Suprapubic skin (tissue), 4 donors: Measurements from ENCODE around the gene SLC25A10. TPM values are rescaled to one million over a fixed set of nuclear protein-coding genes. Genes with fewer than 3 reads are reported as not detected.
"Not testable (repeated sequence)": the region's sequence is repeated elsewhere in the genome, so short reads cannot be mapped to it uniquely, and the experiment has no call there.

Experiments used
- DNase-seq, 2 donors: peaks; one replicate each; pipeline ENCODE4 v3.0.0-alpha.2; 2019; ENCODE audit warnings: low spot score in 2 of 2
- H3K27ac ChIP-seq: fragments of 200-600 bp; sonication (generic); one replicate; pipeline ENCODE4 v1.5.1; 2019
- H3K27me3 ChIP-seq: fragments of 200-600 bp; sonication (generic); one replicate; pipeline ENCODE4 v1.5.1; 2019
- H3K36me3 ChIP-seq: fragments of 200-600 bp; sonication (generic); one replicate; pipeline ENCODE4 v1.5.1; 2019
- H3K4me1 ChIP-seq: fragments of 200-600 bp; sonication (generic); one replicate; pipeline ENCODE4 v1.5.1; 2019
- H3K4me3 ChIP-seq: fragments of 200-600 bp; sonication (generic); one replicate; pipeline ENCODE4 v1.5.1; 2019; ENCODE audit warnings: mild to moderate bottlenecking
- H3K9me3 ChIP-seq: fragments of 200-600 bp; sonication (generic); one replicate; pipeline ENCODE4 v1.5.1; 2019
- EP300 ChIP-seq: sonication (generic); formaldehyde crosslinking; IDR thresholded peaks from one replicate; pipeline ENCODE4 v1.6.1; 2017; ENCODE audit warnings: antibody characterized with exemption
- POLR2A ChIP-seq, 2 donors: fragments of 450-650 bp; IDR thresholded peaks; one replicate each; pipeline ENCODE4 v1.6.1; 2017; ENCODE audit warnings: antibody characterized with exemption in 2 of 2, mild to moderate bottlenecking in 2 of 2, moderate library complexity in 2 of 2
- POLR2AphosphoS5 ChIP-seq, 3 donors: sonication (generic); formaldehyde crosslinking; IDR thresholded peaks; one replicate each; pipeline ENCODE4 v1.6.1; 2017; ENCODE audit warnings: antibody characterized with exemption in 3 of 3
- WGBS: methylation state at CpG from one replicate; pipeline ENCODE4 v1.1.5; 2018; 5-methylcytosine and 5-hydroxymethylcytosine counted together
- total RNA-seq, 4 donors: library from RNA; depleted of rRNA; stranded (reverse); fragments of >200 nt; gene quantifications; one replicate each; pipeline ENCODE4 v1.1.0, GENCODE V29; 2016
- TF ChIP-seq, protein P1 (sequence below), 2 donors: fragments of 200-600 bp in 1 of 2; fragments of 450-650 bp in 1 of 2; sonication (generic) in 1 of 2; IDR thresholded peaks; one replicate each; pipeline ENCODE4 v1.5.1; 2016 to 2019; ENCODE audit warnings: antibody characterized with exemption in 2 of 2, mild to moderate bottlenecking in 1 of 2, moderate library complexity in 1 of 2

SLC25A10 gene
- total RNA-seq, 4 donors from 2014 or later: 14.1 to 32.0 (median 16.9) TPM

GRCh38 chr17:81738801-81739393, 26.8 kb downstream of the SLC25A10 start:
- Histone ChIP-seq H3K36me3 (no peaks in the 10 kb centered on the region), H3K27me3 (peaks cover 10% of the 10 kb centered on the region), H3K4me3 (no peak overlapping the region), H3K27ac (no peak overlapping the region), H3K4me1 (peaks cover 26% of the 10 kb centered on the region), H3K9me3 (no peaks in the 10 kb centered on the region)
- no peak for DNase-seq
- TF ChIP-seq, protein P1, sequence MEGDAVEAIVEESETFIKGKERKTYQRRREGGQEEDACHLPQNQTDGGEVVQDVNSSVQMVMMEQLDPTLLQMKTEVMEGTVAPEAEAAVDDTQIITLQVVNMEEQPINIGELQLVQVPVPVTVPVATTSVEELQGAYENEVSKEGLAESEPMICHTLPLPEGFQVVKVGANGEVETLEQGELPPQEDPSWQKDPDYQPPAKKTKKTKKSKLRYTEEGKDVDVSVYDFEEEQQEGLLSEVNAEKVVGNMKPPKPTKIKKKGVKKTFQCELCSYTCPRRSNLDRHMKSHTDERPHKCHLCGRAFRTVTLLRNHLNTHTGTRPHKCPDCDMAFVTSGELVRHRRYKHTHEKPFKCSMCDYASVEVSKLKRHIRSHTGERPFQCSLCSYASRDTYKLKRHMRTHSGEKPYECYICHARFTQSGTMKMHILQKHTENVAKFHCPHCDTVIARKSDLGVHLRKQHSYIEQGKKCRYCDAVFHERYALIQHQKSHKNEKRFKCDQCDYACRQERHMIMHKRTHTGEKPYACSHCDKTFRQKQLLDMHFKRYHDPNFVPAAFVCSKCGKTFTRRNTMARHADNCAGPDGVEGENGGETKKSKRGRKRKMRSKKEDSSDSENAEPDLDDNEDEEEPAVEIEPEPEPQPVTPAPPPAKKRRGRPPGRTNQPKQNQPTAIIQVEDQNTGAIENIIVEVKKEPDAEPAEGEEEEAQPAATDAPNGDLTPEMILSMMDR (IDR thresholded peaks at IDR 0.05): no peak
- TF ChIP-seq EP300 (no peak), POLR2A (IDR thresholded peaks at IDR 0.05) (no peak), POLR2AphosphoS5 (IDR thresholded peaks at IDR 0.05) (no peak)
- WGBS: 88% methylated on average over 20 of the region's 27 CpGs

- H3K27me3 ChIP-seq, H3K36me3 ChIP-seq, DNase-seq, H3K27ac ChIP-seq, H3K9me3 ChIP-seq, H3K4me3 ChIP-seq: not testable (repeated sequence)
- WGBS: 91% methylated on average over 8 of the region's 8 CpGs
- H3K4me1 ChIP-seq: peaks cover 19% of the 10 kb centered on the region
These were observed 27.5 kb downstream of the SLC25A10 start for GRCh38 chr17:81739593-81739992.

GRCh38 chr17:81740395-81740961, 28.4 kb downstream of the SLC25A10 start:
- no peaks in the 10 kb centered on the region for H3K36me3 ChIP-seq
- no peaks in the 10 kb centered on the region for H3K9me3 ChIP-seq
- TF ChIP-seq POLR2AphosphoS5 (IDR thresholded peaks at IDR 0.05) (no peak), POLR2A (IDR thresholded peaks at IDR 0.05) (no peak), EP300 (no peak)
- TF ChIP-seq, protein P1 (IDR thresholded peaks at IDR 0.05): no peak
- DNase-seq: peak in 1 of 2 donors; percentile 62
- H3K27ac ChIP-seq: no peak overlapping the region
- H3K4me3 ChIP-seq: no peak overlapping the region
- peaks cover 10% of the 10 kb centered on the region for H3K27me3 ChIP-seq
- H3K4me1 ChIP-seq: peaks cover 11% of the 10 kb centered on the region
- 65% methylated on average over 27 of the region's 28 CpGs for WGBS

DNA sequence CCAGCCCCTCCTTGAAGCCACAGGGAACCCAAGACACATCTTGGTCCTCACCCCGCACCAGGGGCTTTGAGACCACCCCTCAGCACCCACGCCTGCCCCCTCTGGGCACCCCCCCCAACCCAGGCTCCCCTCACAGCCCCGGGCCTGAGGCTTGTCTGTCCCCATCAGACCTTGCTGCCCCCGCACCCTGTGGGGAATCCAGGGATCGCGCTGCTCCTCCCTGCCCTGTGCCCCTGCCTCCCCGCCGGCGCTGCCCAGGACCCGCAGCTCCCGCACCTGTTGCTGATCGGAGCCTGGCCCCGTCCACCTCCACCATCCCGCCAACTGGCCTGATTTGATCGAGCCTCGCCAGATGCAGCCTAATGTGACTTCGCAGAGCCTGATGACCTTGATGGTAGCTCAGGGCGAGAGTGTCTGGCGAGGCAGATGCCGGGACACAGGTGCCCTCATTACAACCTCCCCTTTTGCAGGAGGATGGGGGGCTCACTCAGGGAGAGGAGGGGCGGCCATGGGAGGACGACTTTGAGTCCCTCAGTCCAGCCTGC, 29.0 kb downstream of the SLC25A10 start:
- DNase-seq: no peak
- TF ChIP-seq EP300 (no peak), POLR2AphosphoS5 (IDR thresholded peaks at IDR 0.05) (no peak), POLR2A (IDR thresholded peaks at IDR 0.05) (no peak)
- TF ChIP-seq, protein P1 (IDR thresholded peaks at IDR 0.05): no peak
- H3K36me3 ChIP-seq: no peaks in the 10 kb centered on the region
- H3K4me1 ChIP-seq: peaks cover 4% of the 10 kb centered on the region
- no peaks in the 10 kb centered on the region for H3K9me3 ChIP-seq
- 78% methylated on average over 12 of the region's 22 CpGs for WGBS
- H3K27me3 ChIP-seq: peaks cover 10% of the 10 kb centered on the region
- no peak overlapping the region for H3K4me3 ChIP-seq
- H3K27ac ChIP-seq: no peak overlapping the region

DNA sequence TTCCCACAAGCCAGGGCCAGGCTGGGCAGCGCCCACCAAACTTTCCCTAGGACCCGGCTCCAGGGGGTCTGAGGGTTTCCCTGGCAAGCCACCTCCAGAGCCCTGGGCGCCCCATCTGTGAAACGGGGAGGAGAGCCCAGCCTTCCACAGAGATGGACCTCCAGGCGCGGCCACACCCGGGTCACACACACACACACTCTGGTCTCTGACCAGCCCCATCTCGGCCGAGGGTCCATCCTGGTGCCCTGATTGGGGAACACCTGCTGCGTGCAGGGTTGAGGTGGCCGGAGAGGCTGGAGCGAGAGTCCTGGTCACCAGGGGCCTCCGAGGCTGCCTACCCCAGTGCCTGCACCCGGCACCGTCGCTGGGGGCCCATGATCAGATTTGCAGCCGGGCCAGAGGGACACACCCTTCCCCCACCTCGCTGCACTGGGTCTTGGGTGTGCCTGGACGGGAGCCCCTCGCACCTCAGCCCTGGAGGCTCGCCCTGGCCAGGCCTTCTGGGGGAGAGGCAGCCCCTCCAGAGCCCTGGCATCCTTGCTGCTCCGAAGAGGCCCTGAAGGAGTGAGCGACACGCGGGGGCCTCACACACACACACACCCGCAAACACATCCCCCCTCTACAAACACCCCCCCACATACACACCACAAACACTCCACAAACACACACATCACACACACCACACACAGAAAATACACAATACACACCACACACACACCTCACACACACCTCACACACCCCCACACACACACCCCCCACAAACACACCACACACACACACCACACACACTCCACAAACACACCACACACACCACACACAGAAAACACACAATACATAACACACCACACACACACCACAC, 29.7 kb downstream of the SLC25A10 start:
- whole genome bisulfite sequencing: 85% methylated on average over 6 of the region's 26 CpGs
- no peaks in the 10 kb centered on the region for H3K36me3 ChIP-seq
- peaks cover 10% of the 10 kb centered on the region for H3K27me3 ChIP-seq
- no peaks in the 10 kb centered on the region for H3K9me3 ChIP-seq
- no peak overlapping the region for H3K27ac ChIP-seq
- no peaks in the 10 kb centered on the region for H3K4me1 ChIP-seq
- no peak overlapping the region for H3K4me3 ChIP-seq
- TF ChIP-seq, protein P1 (IDR thresholded peaks at IDR 0.05): no peak
- TF ChIP-seq POLR2A (IDR thresholded peaks at IDR 0.05): no peak
- no peak for TF ChIP-seq EP300
- no peak for TF ChIP-seq POLR2AphosphoS5 (IDR thresholded peaks at IDR 0.05)
- DNase-seq: no peak

Other genes starting within 250 kb of the SLC25A10 start
- 1,000 to 10,000 TPM; 2,659 to 6,485 (median 4,163) TPM for gene ACTG1, start 199.5 kb upstream of the SLC25A10 start, total RNA-seq
- gene FSCN2, start 183.9 kb upstream of the SLC25A10 start, total RNA-seq: 1 to 10 TPM in 3 of 4 donors, under 1 TPM in 1; 0.52 to 4.7 (median 3.3) TPM
- 10 to 100 TPM; 33.0 to 44.2 (median 37.7) TPM for gene FAAP100, start 159.9 kb upstream of the SLC25A10 start, total RNA-seq
- gene NPLOC4, start 75.2 kb upstream of the SLC25A10 start, total RNA-seq: 100 to 1,000 TPM in 1 of 4 donors, 10 to 100 TPM in 3; 77.1 to 115 (median 91.7) TPM
- gene TSPAN10, start 75.1 kb upstream of the SLC25A10 start, total RNA-seq: 1 to 10 TPM in 3 of 4 donors, under 1 TPM in 1; 0.99 to 9.2 (median 2.5) TPM
- gene PDE6G, start 55.7 kb upstream of the SLC25A10 start, total RNA-seq: under 1 TPM in 1 of 4 donors, not detected in 3; 0.53 TPM
- gene OXLD1, start 45.7 kb upstream of the SLC25A10 start, total RNA-seq: 10 to 100 TPM; 39.6 to 68.1 (median 47.6) TPM
- gene CCDC137, start 45.5 kb upstream of the SLC25A10 start, total RNA-seq: 10 to 100 TPM; 14.9 to 29.8 (median 24.5) TPM
- gene ARL16, start 28.5 kb upstream of the SLC25A10 start, total RNA-seq: 10 to 100 TPM; 20.2 to 39.4 (median 36.2) TPM
- 100 to 1,000 TPM in 3 of 4 donors, 10 to 100 TPM in 1; 91.0 to 181 (median 107) TPM for gene HGS, start 28.3 kb upstream of the SLC25A10 start, total RNA-seq
- 10 to 100 TPM; 27.6 to 65.7 (median 52.1) TPM for gene MRPL12, start 8.9 kb upstream of the SLC25A10 start, total RNA-seq
- gene GCGR, start 91.9 kb downstream of the SLC25A10 start, total RNA-seq: 1 to 10 TPM in 2 of 4 donors, under 1 TPM in 2; 0.52 to 3.8 (median 1.3) TPM
- gene MCRIP1, start 121.0 kb downstream of the SLC25A10 start, total RNA-seq: 10 to 100 TPM; 20.3 to 29.3 (median 27.4) TPM
- 1 to 10 TPM in 1 of 4 donors, not detected in 3; 1.3 TPM for gene PPP1R27, start 122.8 kb downstream of the SLC25A10 start, total RNA-seq
- gene P4HB, start 148.3 kb downstream of the SLC25A10 start, total RNA-seq: 1,000 to 10,000 TPM in 1 of 4 donors, 100 to 1,000 TPM in 3; 521 to 1,041 (median 898) TPM
- 100 to 1,000 TPM; 157 to 202 (median 180) TPM for gene ARHGDIA, start 159.1 kb downstream of the SLC25A10 start, total RNA-seq
- gene ALYREF, start 179.3 kb downstream of the SLC25A10 start, total RNA-seq: 100 to 1,000 TPM in 2 of 4 donors, 10 to 100 TPM in 2; 43.0 to 110 (median 96.3) TPM
- gene ANAPC11, start 179.4 kb downstream of the SLC25A10 start, total RNA-seq: 100 to 1,000 TPM in 3 of 4 donors, 10 to 100 TPM in 1; 73.7 to 135 (median 121) TPM
- gene NPB, start 190.0 kb downstream of the SLC25A10 start, total RNA-seq: under 1 TPM in 1 of 4 donors, not detected in 3; 0.40 TPM
- gene PCYT2, start 199.1 kb downstream of the SLC25A10 start, total RNA-seq: 10 to 100 TPM; 23.7 to 34.2 (median 30.4) TPM
- gene SIRT7, start 205.9 kb downstream of the SLC25A10 start, total RNA-seq: 10 to 100 TPM; 30.7 to 52.4 (median 38.9) TPM
- 10 to 100 TPM; 17.1 to 21.1 (median 19.0) TPM for gene MAFG, start 215.5 kb downstream of the SLC25A10 start, total RNA-seq
- gene PYCR1, start 225.0 kb downstream of the SLC25A10 start, total RNA-seq: 10 to 100 TPM in 1 of 4 donors, 1 to 10 TPM in 3; 3.7 to 13.1 (median 9.0) TPM
- gene MYADML2, start 234.9 kb downstream of the SLC25A10 start, total RNA-seq: not detected
- gene NOTUM, start 248.9 kb downstream of the SLC25A10 start, total RNA-seq: 10 to 100 TPM in 1 of 4 donors, 1 to 10 TPM in 3; 1.1 to 11.5 (median 1.5) TPM